GM12873 (cell line): Measurements from ENCODE around the gene KIFBP.

Experiments
- CTCF ChIP-seq: IDR thresholded peaks from 2 replicates; pipeline ENCODE4 v1.5.1; 2012; ENCODE audit warnings: low read depth, mild to moderate bottlenecking, moderate library complexity, low read length, control low read depth; ENCODE audit not compliant: insufficient read depth; ENCODE audit errors: missing control alignments

Gene KIFBP

GRCh38 chr10:69042417-69042816, 53.8 kb downstream of the KIFBP start:
- TF ChIP-seq CTCF = no peak

GRCh38 chr10:69042838-69043237, 54.2 kb downstream of the KIFBP start:
- no peak for TF ChIP-seq CTCF

- TF ChIP-seq CTCF = no peak
Observed at GRCh38 chr10:69043931-69044531, 55.4 kb downstream of the KIFBP start.

- TF ChIP-seq CTCF = no peak
Observed at GRCh38 chr10:69044546-69044945, 55.9 kb downstream of the KIFBP start.

GRCh38 chr10:69045441-69046300, 57.1 kb downstream of the KIFBP start:
- TF ChIP-seq CTCF = no peak

GRCh38 chr10:69047111-69047832, 58.7 kb downstream of the KIFBP start:
- TF ChIP-seq CTCF = no peak

GRCh38 chr10:69048103-69048502, 59.5 kb downstream of the KIFBP start:
- TF ChIP-seq CTCF = no peak
